PC-3 (cell line): ENCODE results near the gene SHROOM1. TPM values are rescaled to one million over a fixed set of nuclear protein-coding genes. Genes with fewer than 3 reads are reported as not detected.

Source experiments
- ATAC-seq: fragments of 200-7000 bp; cut with Tn5 transposase; 2 replicates; pipeline ENCODE4 v1.9.1; 2020; ENCODE audit warnings: mild to moderate bottlenecking, moderate library complexity
- BruUV-seq: library from RNA; stranded (reverse); fragments of 400-500 nt; replicated peaks from 2 replicates; lab custom pipeline; 2021; lab: Mats Ljungman, UMichigan
- CTCF ChIA-PET: fragments of 300-600 bp; sonication (Branson Sonifier 250); formaldehyde crosslinking; loops from one replicate; lab custom pipeline; 2022; ENCODE audit warnings: antibody characterized with exemption; lab: Charles Lee
- POLR2A ChIA-PET: fragments of 300-600 bp; sonication (Branson Sonifier 250); formaldehyde crosslinking; loops from one replicate; lab custom pipeline; 2022; ENCODE audit warnings: antibody characterized with exemption; ENCODE audit not compliant: unreplicated experiment; lab: Charles Lee
- DNase-seq: peaks from one replicate; pipeline ENCODE4 v3.0.0-alpha.2; 2015
- H2AFZ ChIP-seq: fragments of 300-600 bp; sonication (generic); 2 replicates; pipeline ENCODE4 v1.6.0; 2016; ENCODE audit warnings: antibody characterized with exemption, low read length
- H3F3A ChIP-seq: fragments of 300-600 bp; sonication (generic); one replicate; pipeline ENCODE4 v1.6.0; 2017; ENCODE audit warnings: antibody characterized with exemption, low read length, control low read depth, mild to moderate bottlenecking; ENCODE audit not compliant: unreplicated experiment
- H3K27ac ChIP-seq: fragments of 300-600 bp; sonication (generic); 2 replicates; pipeline ENCODE4 v1.5.1; 2016; ENCODE audit warnings: mild to moderate bottlenecking, low read length
- H3K27me3 ChIP-seq: fragments of 300-600 bp; sonication (generic); 2 replicates; pipeline ENCODE4 v1.6.1; 2016; ENCODE audit warnings: low read length, mixed read lengths
- H3K36me3 ChIP-seq: fragments of 300-600 bp; sonication (generic); 2 replicates; pipeline ENCODE4 v1.6.1; 2016; ENCODE audit warnings: low read depth, mixed run types, low read length, mixed read lengths
- H3K4me1 ChIP-seq: fragments of 300-600 bp; sonication (generic); 2 replicates; pipeline ENCODE4 v1.5.1; 2016; ENCODE audit warnings: low read length; ENCODE audit not compliant: insufficient read depth
- H3K4me2 ChIP-seq: fragments of 300-600 bp; sonication (generic); 2 replicates; pipeline ENCODE4 v1.6.0; 2016; ENCODE audit warnings: low read length
- H3K4me3 ChIP-seq: fragments of 300-600 bp; sonication (generic); 2 replicates; pipeline ENCODE4 v1.5.1; 2016; ENCODE audit warnings: mild to moderate bottlenecking, low read length, mixed read lengths
- H3K79me2 ChIP-seq: fragments of 300-600 bp; sonication (generic); 2 replicates; pipeline ENCODE4 v1.6.1; 2017; ENCODE audit warnings: low read length, mixed read lengths
- H3K9ac ChIP-seq: fragments of 300-600 bp; sonication (generic); 2 replicates; pipeline ENCODE4 v1.6.0; 2016; ENCODE audit warnings: mild to moderate bottlenecking, low read length
- H3K9me2 ChIP-seq: fragments of 300-600 bp; sonication (generic); replicated peaks from 2 replicates; pipeline ENCODE4 v1.6.1; 2016; ENCODE audit warnings: mixed run types, low read length, mixed read lengths
- H3K9me3 ChIP-seq: fragments of 300-600 bp; sonication (generic); 2 replicates; pipeline ENCODE4 v1.6.1; 2016; ENCODE audit warnings: low read length, mixed read lengths
- H4K20me1 ChIP-seq: fragments of 300-600 bp; sonication (generic); 2 replicates; pipeline ENCODE4 v1.6.1; 2016; ENCODE audit warnings: low read length, mixed read lengths
- EZH2 ChIP-seq: fragments of 300-600 bp; sonication (generic); IDR thresholded peaks from one replicate; pipeline ENCODE4 v1.6.1; 2017; ENCODE audit warnings: antibody characterized with exemption, mild to moderate bottlenecking, low read length; ENCODE audit not compliant: unreplicated experiment
- EZH2phosphoT487 ChIP-seq: fragments of 300-600 bp; sonication (generic); IDR thresholded peaks from 2 replicates; pipeline ENCODE4 v1.6.1; 2018; ENCODE audit warnings: mild to moderate bottlenecking, antibody characterized with exemption, low read length, borderline replicate concordance
- intact Hi-C: fragments of 100-400 bp; cut with micrococcal nuclease; formaldehyde crosslinking; loops from 2 replicates; pipeline ENCODE4 v1.9.0; 2023
- total RNA-seq: library from RNA; depleted of rRNA; stranded (reverse); fragments of >200 nt; gene quantifications from 2 replicates; pipeline ENCODE4 v1.2.3, GENCODE V29; 2014
- TF ChIP-seq, protein P1 (sequence below): fragments of 300-600 bp; sonication (generic); conservative IDR thresholded peaks from 2 replicates; pipeline ENCODE4 v1.5.1; 2017; ENCODE audit warnings: antibody characterized with exemption, low read depth, mild to moderate bottlenecking, low read length

SHROOM1 gene
- total RNA-seq, 1 experiment from 2014 or later: 13.6 TPM

- Histone ChIP-seq H3K27ac (no peak overlapping the region), H3K9me3 (no peaks in the 10 kb centered on the region), H3K9ac (no peak overlapping the region), H4K20me1 (no peaks in the 10 kb centered on the region), H3K79me2 (no peaks in the 10 kb centered on the region), H3K4me3 (no peak overlapping the region), H3K4me1 (peaks cover 15% of the 10 kb centered on the region), H3K4me2 (peak overlapping the region; percentile 53), H3K36me3 (no peaks in the 10 kb centered on the region), H3F3A (no peaks in the 10 kb centered on the region), H3K9me2 (no peaks in the 10 kb centered on the region), H3K27me3 (no peaks in the 10 kb centered on the region), H2AFZ (peak overlapping the region; percentile 89)
- peak; percentile 53 for DNase-seq
- CTCF ChIA-PET: interaction anchor here (0.6 to 0.8 kb wide), 2 partner anchors 15 to 33 kb away, joined by 3 to 5 read pairs; no protein-coding TSS in a partner anchor
- TF ChIP-seq, protein P1, sequence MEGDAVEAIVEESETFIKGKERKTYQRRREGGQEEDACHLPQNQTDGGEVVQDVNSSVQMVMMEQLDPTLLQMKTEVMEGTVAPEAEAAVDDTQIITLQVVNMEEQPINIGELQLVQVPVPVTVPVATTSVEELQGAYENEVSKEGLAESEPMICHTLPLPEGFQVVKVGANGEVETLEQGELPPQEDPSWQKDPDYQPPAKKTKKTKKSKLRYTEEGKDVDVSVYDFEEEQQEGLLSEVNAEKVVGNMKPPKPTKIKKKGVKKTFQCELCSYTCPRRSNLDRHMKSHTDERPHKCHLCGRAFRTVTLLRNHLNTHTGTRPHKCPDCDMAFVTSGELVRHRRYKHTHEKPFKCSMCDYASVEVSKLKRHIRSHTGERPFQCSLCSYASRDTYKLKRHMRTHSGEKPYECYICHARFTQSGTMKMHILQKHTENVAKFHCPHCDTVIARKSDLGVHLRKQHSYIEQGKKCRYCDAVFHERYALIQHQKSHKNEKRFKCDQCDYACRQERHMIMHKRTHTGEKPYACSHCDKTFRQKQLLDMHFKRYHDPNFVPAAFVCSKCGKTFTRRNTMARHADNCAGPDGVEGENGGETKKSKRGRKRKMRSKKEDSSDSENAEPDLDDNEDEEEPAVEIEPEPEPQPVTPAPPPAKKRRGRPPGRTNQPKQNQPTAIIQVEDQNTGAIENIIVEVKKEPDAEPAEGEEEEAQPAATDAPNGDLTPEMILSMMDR: no peak
- POLR2A ChIA-PET: no interaction called here
- peak; percentile 60; the same call in 1 of the 2 replicates for ATAC-seq
- BruUV-seq: no TSS peak
- intact Hi-C loops: no loop called here
Measured at GRCh38 chr5:132782101-132782500, 48.3 kb downstream of the SHROOM1 start.

- CTCF ChIA-PET: no interaction called here
- POLR2A ChIA-PET: no interaction called here
- H3K4me2 ChIP-seq: no peak overlapping the region
- no TSS peak for BruUV-seq
- H2AFZ ChIP-seq: no peak overlapping the region
- H3K9me2 ChIP-seq: no peaks in the 10 kb centered on the region
- no peak for TF ChIP-seq EZH2
- TF ChIP-seq, protein P1: no peak
- TF ChIP-seq EZH2phosphoT487: no peak
- ATAC-seq (no peak), DNase-seq (no peak)
- H3F3A ChIP-seq: no peaks in the 10 kb centered on the region
- H3K36me3 ChIP-seq: no peaks in the 10 kb centered on the region
- H3K4me3 ChIP-seq: no peak overlapping the region
- no peaks in the 10 kb centered on the region for H3K9me3 ChIP-seq
- intact Hi-C loops: no loop called here
- H3K4me1 ChIP-seq: peaks cover 15% of the 10 kb centered on the region
- H3K9ac ChIP-seq: no peak overlapping the region
- peaks cover 7% of the 10 kb centered on the region for H3K79me2 ChIP-seq
- no peak overlapping the region for H3K27ac ChIP-seq
- no peaks in the 10 kb centered on the region for H3K27me3 ChIP-seq
- H4K20me1 ChIP-seq: no peaks in the 10 kb centered on the region
Measured at GRCh38 chr5:132781029-132781428, 49.4 kb downstream of the SHROOM1 start.

DNA sequence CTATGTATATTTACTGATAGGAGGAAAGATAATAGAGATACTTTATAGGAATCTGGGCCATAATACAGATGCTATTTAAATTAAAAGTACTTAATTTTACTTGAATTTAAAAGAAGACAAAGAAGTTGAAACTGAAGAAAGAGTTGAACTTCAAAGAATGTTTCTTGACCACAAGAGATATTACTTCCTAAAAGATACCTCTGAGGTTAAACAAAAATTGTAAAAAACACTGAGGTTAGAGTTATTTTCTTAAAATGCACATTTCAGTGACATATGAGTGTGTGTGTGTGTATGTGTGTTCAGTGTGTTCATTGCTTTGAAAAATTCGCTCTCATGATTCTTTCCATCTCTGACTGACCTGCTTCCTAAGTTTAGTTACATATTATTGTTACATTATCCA lies 49.9 kb downstream of the SHROOM1 start:
- Histone ChIP-seq H3K4me1 (peaks cover 20% of the 10 kb centered on the region), H3K9me2 (no peaks in the 10 kb centered on the region), H4K20me1 (no peaks in the 10 kb centered on the region), H3F3A (no peaks in the 10 kb centered on the region), H3K36me3 (no peaks in the 10 kb centered on the region), H3K4me3 (no peak overlapping the region), H3K27me3 (no peaks in the 10 kb centered on the region), H3K9ac (no peak overlapping the region), H3K4me2 (no peak overlapping the region), H3K9me3 (no peaks in the 10 kb centered on the region), H2AFZ (no peak overlapping the region), H3K27ac (no peak overlapping the region), H3K79me2 (peaks cover 11% of the 10 kb centered on the region)
- intact Hi-C loops: no loop called here
- DNase-seq (no peak), ATAC-seq (no peak)
- no TSS peak for BruUV-seq
- ChIA-PET POLR2A (no interaction called here), CTCF (no interaction called here)
- TF ChIP-seq, protein P1: no peak
- TF ChIP-seq EZH2 (no peak), EZH2phosphoT487 (no peak)
